GM18526 (cell line): ENCODE measurements around the gene DPP4.

Source experiments
- POLR2A ChIP-seq: IDR thresholded peaks from 3 replicates; pipeline ENCODE4 v1.6.1; 2011; ENCODE audit not compliant: insufficient read length; ENCODE audit errors: extremely low read depth

Gene DPP4

DNA sequence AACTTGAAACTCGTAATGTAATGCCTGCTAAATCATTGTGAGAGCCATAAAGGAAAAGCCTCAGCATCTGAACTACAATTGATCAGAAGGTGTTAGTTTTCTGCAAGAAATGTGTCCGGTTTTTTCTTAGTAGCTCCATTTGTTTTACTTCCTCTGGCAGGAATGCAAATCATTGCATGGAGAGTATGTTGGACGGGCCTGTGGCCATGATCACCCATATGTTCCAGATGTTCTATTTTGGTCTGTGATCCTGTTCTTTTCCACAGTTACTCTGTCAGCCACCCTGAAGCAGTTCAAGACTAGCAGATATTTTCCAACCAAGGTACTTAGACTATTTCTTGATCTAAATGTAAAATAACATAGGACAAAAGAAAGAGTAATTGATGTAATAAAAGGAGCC, 126.6 kb downstream of the DPP4 start:
- no peak for TF ChIP-seq POLR2A

DNA sequence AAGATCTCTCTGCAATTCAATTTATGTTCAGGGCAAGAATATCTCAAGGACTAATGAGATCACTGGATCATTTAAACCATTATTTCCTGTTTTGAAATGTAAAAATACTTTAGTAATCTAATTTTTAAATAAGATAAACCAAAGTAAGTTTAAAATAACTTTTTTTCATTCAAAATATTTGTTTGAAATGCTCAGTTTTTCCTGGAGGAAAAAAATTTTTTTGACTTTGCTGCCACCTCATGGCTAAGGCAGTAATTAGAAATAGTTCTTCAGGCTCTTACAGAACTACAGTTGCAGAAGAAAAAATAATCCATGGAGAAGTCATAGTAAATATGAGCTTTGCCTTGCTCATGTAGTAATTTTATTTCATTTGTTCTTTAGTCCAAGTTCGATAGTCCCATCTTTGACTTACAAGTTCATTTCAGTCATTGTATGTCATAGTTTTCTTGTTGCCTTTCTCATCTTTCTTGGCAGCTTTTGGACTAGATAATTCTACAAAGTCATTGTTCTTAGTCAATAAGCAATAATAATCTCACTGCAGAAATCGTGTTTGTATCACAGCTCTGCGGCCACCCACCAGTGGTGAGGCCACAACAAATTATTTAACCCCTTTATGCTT, 127.4 kb downstream of the DPP4 start:
- TF ChIP-seq POLR2A = no peak

- TF ChIP-seq POLR2A = no peak
Observed at GRCh38 chr2:161943011-161943410, 131.0 kb downstream of the DPP4 start.
